RWPE2 (cell line): Measurements from ENCODE around the gene NEURL1.
A peak's percentile ranks its signal among the peaks of the same experiment; 100 is the strongest.

ENCODE experiments used
- ATAC-seq: fragments of 200-7000 bp; cut with Tn5 transposase; 3 replicates; pipeline ENCODE4 v1.9.1; 2021; ENCODE audit warnings: low read depth
- DNase-seq: peaks from one replicate; pipeline ENCODE4 v3.0.0-alpha.2; 2020; ENCODE audit warnings: low spot score
- H3K27ac ChIP-seq: fragments of 450-650 bp; 2 replicates; pipeline ENCODE4 v1.5.1; 2017; ENCODE audit warnings: mild to moderate bottlenecking; ENCODE audit not compliant: poor library complexity, severe bottlenecking
- H3K27me3 ChIP-seq: fragments of 250-450 bp; sonication (Bioruptor Pico); 2 replicates; pipeline ENCODE4 v1.5.1; 2021; ENCODE audit warnings: mild to moderate bottlenecking, moderate library complexity; ENCODE audit not compliant: insufficient read depth, poor library complexity, severe bottlenecking
- H3K36me3 ChIP-seq: fragments of 250-450 bp; sonication (Bioruptor Pico); 2 replicates; pipeline ENCODE4 v1.5.1; 2020; ENCODE audit warnings: low read depth, mild to moderate bottlenecking, moderate library complexity
- H3K4me1 ChIP-seq: fragments of 250-450 bp; sonication (Bioruptor Pico); 2 replicates; pipeline ENCODE4 v1.5.1; 2021; ENCODE audit warnings: mild to moderate bottlenecking, moderate library complexity; ENCODE audit not compliant: insufficient read depth, poor library complexity, severe bottlenecking
- H3K4me3 ChIP-seq: fragments of 250-450 bp; sonication (Bioruptor Pico); 2 replicates; pipeline ENCODE4 v1.5.1; 2021; ENCODE audit warnings: mild to moderate bottlenecking, moderate library complexity; ENCODE audit not compliant: severe bottlenecking
- H3K9me3 ChIP-seq: fragments of 250-450 bp; sonication (Bioruptor Pico); 2 replicates; pipeline ENCODE4 v1.5.1; 2021; ENCODE audit warnings: mild to moderate bottlenecking, moderate library complexity; ENCODE audit not compliant: severe bottlenecking
- CTCF ChIP-seq: fragments of 450-650 bp; IDR thresholded peaks from one replicate; pipeline ENCODE4 v1.5.1; 2017; ENCODE audit warnings: mild to moderate bottlenecking, moderate library complexity; ENCODE audit not compliant: poor library complexity, severe bottlenecking

Gene NEURL1

GRCh38 chr10:103555712-103556111 lies 62.2 kb downstream of the NEURL1 start:
- no peak for TF ChIP-seq CTCF
- H3K27ac ChIP-seq: no peak overlapping the region
- peak overlapping the region; percentile 24 for H3K4me3 ChIP-seq
- no peaks in the 10 kb centered on the region for H3K9me3 ChIP-seq
- ATAC-seq: no peak
- no peaks in the 10 kb centered on the region for H3K36me3 ChIP-seq
- no peaks in the 10 kb centered on the region for H3K4me1 ChIP-seq
- DNase-seq: no peak
- H3K27me3 ChIP-seq: no peaks in the 10 kb centered on the region

GRCh38 chr10:103556383-103557007 lies 63.0 kb downstream of the NEURL1 start:
- Histone ChIP-seq H3K4me1 (no peaks in the 10 kb centered on the region), H3K27me3 (no peaks in the 10 kb centered on the region), H3K36me3 (no peaks in the 10 kb centered on the region), H3K4me3 (no peak overlapping the region), H3K27ac (no peak overlapping the region), H3K9me3 (no peaks in the 10 kb centered on the region)
- no peak for TF ChIP-seq CTCF
- DNase-seq (no peak), ATAC-seq (no peak)

DNA sequence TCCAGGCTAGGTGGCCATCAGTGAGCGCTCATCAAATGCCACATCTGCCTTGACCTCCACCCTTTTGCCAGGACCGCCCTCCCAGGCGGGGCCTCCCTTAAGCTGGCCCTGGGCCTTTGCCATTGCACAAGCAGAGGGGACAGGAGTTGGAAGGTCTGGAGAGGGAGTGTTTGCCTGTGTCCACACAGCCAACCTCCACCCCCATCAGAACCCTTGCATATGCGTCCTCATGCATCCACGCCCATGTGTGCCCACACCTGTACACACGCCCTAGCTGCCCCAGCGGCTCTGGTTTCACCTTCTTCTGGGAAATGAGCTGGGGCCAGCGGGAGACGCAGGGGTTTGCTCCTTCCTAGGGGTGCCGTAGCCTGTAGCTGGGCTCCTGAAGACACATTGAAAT lies 64.0 kb downstream of the NEURL1 start:
- no peaks in the 10 kb centered on the region for H3K9me3 ChIP-seq
- H3K36me3 ChIP-seq: no peaks in the 10 kb centered on the region
- no peak for ATAC-seq
- TF ChIP-seq CTCF: no peak
- H3K27me3 ChIP-seq: no peaks in the 10 kb centered on the region
- no peak overlapping the region for H3K27ac ChIP-seq
- no peaks in the 10 kb centered on the region for H3K4me1 ChIP-seq
- no peak overlapping the region for H3K4me3 ChIP-seq
- no peak for DNase-seq

DNA sequence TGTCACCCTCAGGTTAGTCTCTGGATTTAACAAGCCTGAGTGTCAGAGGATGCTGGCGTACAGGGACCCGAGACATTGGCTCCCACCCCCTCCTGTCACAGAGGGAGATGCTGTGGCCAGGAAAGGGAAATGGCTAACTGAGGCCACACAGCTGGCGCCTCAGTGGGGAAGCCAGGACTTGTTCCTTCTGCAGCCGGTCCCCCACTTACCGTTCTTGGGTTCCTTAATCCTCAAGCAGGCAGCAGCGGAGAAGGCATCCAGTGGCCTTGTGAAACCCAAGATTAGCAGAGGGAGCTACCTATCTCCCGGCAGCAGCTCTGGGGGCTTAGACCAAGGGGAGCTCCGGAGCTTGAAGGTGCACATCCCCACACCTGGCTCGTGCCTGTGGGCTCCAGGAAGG lies 65.4 kb downstream of the NEURL1 start:
- Histone ChIP-seq H3K4me1 (no peaks in the 10 kb centered on the region), H3K27ac (no peak overlapping the region), H3K4me3 (no peak overlapping the region), H3K27me3 (no peaks in the 10 kb centered on the region), H3K9me3 (no peaks in the 10 kb centered on the region), H3K36me3 (no peaks in the 10 kb centered on the region)
- no peak for ATAC-seq
- DNase-seq: no peak
- no peak for TF ChIP-seq CTCF

- H3K4me3 ChIP-seq: no peak overlapping the region
- no peaks in the 10 kb centered on the region for H3K4me1 ChIP-seq
- no peaks in the 10 kb centered on the region for H3K27me3 ChIP-seq
- ATAC-seq (no peak), DNase-seq (no peak)
- no peak overlapping the region for H3K27ac ChIP-seq
- no peak for TF ChIP-seq CTCF
- H3K9me3 ChIP-seq: no peaks in the 10 kb centered on the region
- no peaks in the 10 kb centered on the region for H3K36me3 ChIP-seq
Measured at GRCh38 chr10:103559776-103560175, 66.3 kb downstream of the NEURL1 start.
